Keratinocyte (primary cell): ENCODE measurements around the gene PUS7L. TPM values are rescaled to one million over a fixed set of nuclear protein-coding genes. Genes with fewer than 3 reads are reported as not detected.

Experiments used
- DNase-seq: peaks from one replicate; pipeline ENCODE4 v3.0.0-alpha.2; 2011; ENCODE audit warnings: low read depth, missing footprints, low spot score
- FAIRE-seq: peaks from 2 replicates; lab custom pipeline; 2011; peaks lifted over from hg19 to GRCh38; lab: Jason Lieb, UNC
- H2AFZ ChIP-seq: 2 replicates; pipeline ENCODE4 v1.6.0; 2012; ENCODE audit warnings: low read length, control low read depth, inconsistent platforms; ENCODE audit not compliant: control insufficient read depth
- H3K27ac ChIP-seq: 2 replicates; pipeline ENCODE4 v1.5.1; 2011; ENCODE audit warnings: low read length; ENCODE audit not compliant: control insufficient read depth, insufficient read depth
- H3K27me3 ChIP-seq: 3 replicates; pipeline ENCODE4 v1.6.0; 2011; ENCODE audit warnings: low read length; ENCODE audit not compliant: control insufficient read depth, insufficient read depth; ENCODE audit errors: extremely low read depth
- H3K36me3 ChIP-seq, 2 experiments: 2 replicates in 1 of 2; 3 replicates in 1 of 2; pipeline ENCODE4 v1.5.1; 2011; ENCODE audit warnings: low read length in 2 of 2, mild to moderate bottlenecking in 1 of 2; ENCODE audit not compliant: control insufficient read depth in 2 of 2, insufficient read depth in 2 of 2; ENCODE audit errors: extremely low read depth in 1 of 2
- H3K4me1 ChIP-seq: 3 replicates; pipeline ENCODE4 v1.5.1; 2011; ENCODE audit warnings: low read length; ENCODE audit not compliant: control insufficient read depth, insufficient read depth; ENCODE audit errors: extremely low read depth
- H3K4me2 ChIP-seq: 3 replicates; pipeline ENCODE4 v1.6.0; 2011; ENCODE audit warnings: low read depth, low read length; ENCODE audit not compliant: control insufficient read depth, insufficient read depth; ENCODE audit errors: extremely low read depth
- H3K4me3 ChIP-seq, 3 experiments: fragments of 200-600 bp in 1 of 3; sonication (generic) in 1 of 3; 2 replicates in 2 of 3; 3 replicates in 1 of 3; pipeline ENCODE4 v1.5.1; 2011 to 2016; ENCODE audit warnings: low read length in 3 of 3, mild to moderate bottlenecking in 3 of 3, control low read depth in 2 of 3, inconsistent platforms in 1 of 3, low read depth in 1 of 3, mixed read lengths in 1 of 3, mixed run types in 1 of 3, moderate library complexity in 1 of 3; ENCODE audit not compliant: control insufficient read depth in 2 of 3, insufficient read depth in 2 of 3; ENCODE audit errors: extremely low read depth in 1 of 3
- H3K79me2 ChIP-seq: 2 replicates; pipeline ENCODE4 v1.6.0; 2012; ENCODE audit warnings: low read length; ENCODE audit not compliant: control insufficient read depth, insufficient read depth
- H3K9ac ChIP-seq: 3 replicates; pipeline ENCODE4 v1.6.0; 2011; ENCODE audit warnings: low read length; ENCODE audit not compliant: control insufficient read depth, insufficient read depth; ENCODE audit errors: extremely low read depth
- H3K9me1 ChIP-seq: 3 replicates; pipeline ENCODE4 v1.6.0; 2011; ENCODE audit warnings: low read length; ENCODE audit not compliant: control insufficient read depth, insufficient read depth; ENCODE audit errors: extremely low read depth
- H3K9me3 ChIP-seq: 2 replicates; pipeline ENCODE4 v1.5.1; 2012; ENCODE audit warnings: low read depth, low read length; ENCODE audit not compliant: control insufficient read depth
- H4K20me1 ChIP-seq: 3 replicates; pipeline ENCODE4 v1.6.0; 2011; ENCODE audit warnings: low read length; ENCODE audit not compliant: control insufficient read depth, insufficient read depth; ENCODE audit errors: extremely low read depth
- EZH2 ChIP-seq: IDR thresholded peaks from one replicate; pipeline ENCODE4 v1.6.1; 2012; ENCODE audit warnings: inconsistent platforms, mild to moderate bottlenecking, low read length, moderate library complexity
- dilution Hi-C: fragments of 300-500 bp; cut with MboI; formaldehyde crosslinking; loops from one replicate; pipeline ENCODE4 v1.7.0; 2020; ENCODE audit warnings: low sequenced_read_pairs; ENCODE audit not compliant: extremely low pct_ligation_motif_present
- polyA plus RNA-seq, 5 experiments: library from polyadenylated mRNA; depleted of rRNA in 3 of 5; stranded (reverse) in 3 of 5; stranded (forward) in 1 of 5; unstranded in 1 of 5; fragments of >200 nt; gene quantifications; 1 replicate in 1 of 5; 2 replicates in 3 of 5; 3 replicates in 1 of 5; pipeline versions ENCODE4 v1.2.1 to v1.2.3, GENCODE V29; 2011 to 2012; ENCODE audit warnings: missing spikeins in 2 of 5, low read depth in 1 of 5, low replicate concordance in 1 of 5
- TF ChIP-seq, protein P1 (sequence below), 3 experiments: IDR thresholded peaks in 1 of 3; conservative IDR thresholded peaks in 1 of 3; optimal IDR thresholded peaks in 1 of 3; 2 replicates in 2 of 3; 3 replicates in 1 of 3; pipeline versions ENCODE3 to v1.5.1; 2011; ENCODE audit warnings: low read length in 3 of 3, mild to moderate bottlenecking in 3 of 3, moderate library complexity in 2 of 3, control low read depth in 1 of 3, inconsistent platforms in 1 of 3; ENCODE audit not compliant: insufficient read depth in 2 of 3; ENCODE audit errors: extremely low read depth in 1 of 3

The PUS7L gene
- polyA plus RNA-seq, 1 donor (not counting 4 experiments of a cell fraction or from before 2014, with no cell fraction given), result 10.8 TPM

DNA sequence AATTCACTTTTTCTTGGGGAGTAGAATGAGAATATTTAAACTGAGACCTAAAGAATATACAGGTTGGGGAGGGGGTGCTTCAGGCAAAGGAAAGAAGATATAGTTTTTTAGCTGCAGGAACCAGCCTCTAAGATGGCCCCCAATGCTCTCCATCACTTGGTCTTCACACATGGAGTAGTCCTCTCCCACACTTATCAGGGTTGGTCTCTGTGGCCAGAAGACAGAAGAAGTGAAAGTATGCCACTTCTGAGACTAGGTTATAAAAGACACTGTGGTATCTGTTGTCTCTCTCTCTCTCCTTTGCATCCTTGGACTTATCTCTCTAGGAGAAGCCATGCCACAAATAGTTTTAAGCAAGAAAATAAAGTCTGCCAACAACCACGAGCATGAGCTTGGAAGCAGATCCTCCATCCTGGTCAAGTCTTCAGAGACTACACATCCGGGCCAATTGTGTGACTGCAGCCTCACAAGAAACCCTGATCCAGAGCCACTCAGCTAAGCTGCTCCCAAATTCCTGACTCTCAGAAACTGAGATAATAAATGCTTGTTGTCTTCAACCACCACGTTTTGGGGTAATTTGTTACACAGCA, 18.0 kb downstream of the PUS7L start:
- DNase-seq (no peak), FAIRE-seq (no peak)
- H3K9me3 ChIP-seq, result no peaks in the 10 kb centered on the region
- no peaks in the 10 kb centered on the region for H3K9me1 ChIP-seq
- H3K4me3 ChIP-seq, result no peak overlapping the region
- H4K20me1 ChIP-seq, result no peaks in the 10 kb centered on the region
- H3K4me1 ChIP-seq, result peaks cover 9% of the 10 kb centered on the region
- TF ChIP-seq, protein P1, sequence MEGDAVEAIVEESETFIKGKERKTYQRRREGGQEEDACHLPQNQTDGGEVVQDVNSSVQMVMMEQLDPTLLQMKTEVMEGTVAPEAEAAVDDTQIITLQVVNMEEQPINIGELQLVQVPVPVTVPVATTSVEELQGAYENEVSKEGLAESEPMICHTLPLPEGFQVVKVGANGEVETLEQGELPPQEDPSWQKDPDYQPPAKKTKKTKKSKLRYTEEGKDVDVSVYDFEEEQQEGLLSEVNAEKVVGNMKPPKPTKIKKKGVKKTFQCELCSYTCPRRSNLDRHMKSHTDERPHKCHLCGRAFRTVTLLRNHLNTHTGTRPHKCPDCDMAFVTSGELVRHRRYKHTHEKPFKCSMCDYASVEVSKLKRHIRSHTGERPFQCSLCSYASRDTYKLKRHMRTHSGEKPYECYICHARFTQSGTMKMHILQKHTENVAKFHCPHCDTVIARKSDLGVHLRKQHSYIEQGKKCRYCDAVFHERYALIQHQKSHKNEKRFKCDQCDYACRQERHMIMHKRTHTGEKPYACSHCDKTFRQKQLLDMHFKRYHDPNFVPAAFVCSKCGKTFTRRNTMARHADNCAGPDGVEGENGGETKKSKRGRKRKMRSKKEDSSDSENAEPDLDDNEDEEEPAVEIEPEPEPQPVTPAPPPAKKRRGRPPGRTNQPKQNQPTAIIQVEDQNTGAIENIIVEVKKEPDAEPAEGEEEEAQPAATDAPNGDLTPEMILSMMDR (optimal IDR thresholded peaks at IDR 0.05 in 1 of 3, IDR thresholded peaks at IDR 0.05 in 1 of 3, conservative IDR thresholded peaks at IDR 0.05 in 1 of 3; ENCODE audit: extremely low read depth in 1 of 3, insufficient read depth in 2 of 3, low read length in 3 of 3), result no peak
- TF ChIP-seq EZH2, result no peak
- H3K36me3 ChIP-seq, result peaks cover 4 to 8% of the 10 kb centered on the region in 2 experiments
- dilution Hi-C loops, result no loop called here
- H3K27me3 ChIP-seq, result no peaks in the 10 kb centered on the region
- H3K79me2 ChIP-seq, result no peaks in the 10 kb centered on the region
- H3K27ac ChIP-seq, result no peak overlapping the region
- no peak overlapping the region for H2AFZ ChIP-seq
- no peak overlapping the region for H3K9ac ChIP-seq
- H3K4me2 ChIP-seq, result no peak overlapping the region

- Histone ChIP-seq H3K36me3 (peaks cover 5 to 7% of the 10 kb centered on the region in 2 experiments), H3K27ac (no peak overlapping the region), H4K20me1 (no peaks in the 10 kb centered on the region), H3K4me2 (no peak overlapping the region), H3K9me1 (no peaks in the 10 kb centered on the region), H3K27me3 (no peaks in the 10 kb centered on the region), H3K79me2 (no peaks in the 10 kb centered on the region), H3K9me3 (no peaks in the 10 kb centered on the region), H2AFZ (no peak overlapping the region), H3K9ac (no peak overlapping the region), H3K4me3 (no peak overlapping the region), H3K4me1 (peaks cover 9% of the 10 kb centered on the region)
- FAIRE-seq (peak; percentile 86), DNase-seq (no peak)
- dilution Hi-C loops, result no loop called here
- no peak for TF ChIP-seq EZH2
- TF ChIP-seq, protein P1 (optimal IDR thresholded peaks at IDR 0.05 in 1 of 3, IDR thresholded peaks at IDR 0.05 in 1 of 3, conservative IDR thresholded peaks at IDR 0.05 in 1 of 3; ENCODE audit: extremely low read depth in 1 of 3, insufficient read depth in 2 of 3, low read length in 3 of 3), result no peak
These were observed 20.9 kb downstream of the PUS7L start for GRCh38 chr12:43737646-43738045.
